Measurements from ENCODE around the gene NMT1.

- TF ChIP-seq CTCF (IDR thresholded peaks at IDR 0.05 in 8 of 11, conservative IDR thresholded peaks at IDR 0.05 in 3 of 11) (no peak), POLR2A (IDR thresholded peaks at IDR 0.05) (no peak)
Observed at GRCh38 chr17:45043813-45044540, 17.1 kb upstream of the NMT1 start.

All from spleen (tissue), 7 donors.